HEK293 (cell line): ENCODE results near the gene FGFR3.

Source experiments
- BCL11A ChIP-seq: fragments of 450-650 bp; formaldehyde crosslinking; IDR thresholded peaks from 2 replicates; pipeline ENCODE4 v1.5.1; 2016; ENCODE audit warnings: low read depth, missing biosample characterization, missing genetic modification characterization
- BCL11B ChIP-seq: fragments of 450-650 bp; formaldehyde crosslinking; IDR thresholded peaks from 2 replicates; pipeline ENCODE4 v1.5.1; 2016; ENCODE audit warnings: low read depth, missing biosample characterization, missing genetic modification characterization
- HOXA7 ChIP-seq: sonication (generic); formaldehyde crosslinking; IDR thresholded peaks from 2 replicates; pipeline ENCODE4 v1.8.1; 2022; ENCODE audit warnings: missing genetic modification reagents, borderline replicate concordance
- KLF1 ChIP-seq: fragments of 450-650 bp; formaldehyde crosslinking; IDR thresholded peaks from 2 replicates; pipeline ENCODE4 v1.5.1; 2016; ENCODE audit warnings: missing biosample characterization, missing genetic modification characterization
- KLF16 ChIP-seq: fragments of 450-650 bp; formaldehyde crosslinking; IDR thresholded peaks from 2 replicates; pipeline ENCODE4 v1.5.1; 2017; ENCODE audit warnings: missing biosample characterization, missing genetic modification characterization
- PRDM1 ChIP-seq: fragments of 450-650 bp; formaldehyde crosslinking; IDR thresholded peaks from 2 replicates; pipeline ENCODE4; 2016; ENCODE audit warnings: missing biosample characterization, missing genetic modification characterization
- SCRT1 ChIP-seq: fragments of 450-650 bp; formaldehyde crosslinking; IDR thresholded peaks from 2 replicates; pipeline ENCODE4 v1.5.1; 2016; ENCODE audit warnings: missing biosample characterization, missing genetic modification characterization, borderline replicate concordance
- ZBTB21 ChIP-seq: fragments of 450-650 bp; formaldehyde crosslinking; IDR thresholded peaks from 2 replicates; pipeline ENCODE4 v1.5.1; 2017; ENCODE audit warnings: missing biosample characterization, missing genetic modification characterization
- ZBTB44 ChIP-seq: fragments of 450-650 bp; IDR thresholded peaks from 2 replicates; pipeline ENCODE4 v1.5.1; 2018; ENCODE audit warnings: missing biosample characterization, mild to moderate bottlenecking, missing genetic modification characterization
- ZBTB6 ChIP-seq: fragments of 450-650 bp; formaldehyde crosslinking; IDR thresholded peaks from 2 replicates; pipeline ENCODE4 v1.5.1; 2017; ENCODE audit warnings: missing biosample characterization, missing genetic modification characterization
- ZFP3 ChIP-seq: fragments of 450-650 bp; formaldehyde crosslinking; IDR thresholded peaks from 2 replicates; pipeline ENCODE4 v1.5.1; 2016; ENCODE audit warnings: low read depth, missing biosample characterization, missing genetic modification characterization
- ZNF112 ChIP-seq: fragments of 450-650 bp; formaldehyde crosslinking; IDR thresholded peaks from 2 replicates; pipeline ENCODE4 v1.5.0; 2017; ENCODE audit warnings: missing biosample characterization, missing genetic modification characterization
- ZNF146 ChIP-seq: fragments of 450-650 bp; formaldehyde crosslinking; IDR thresholded peaks from 2 replicates; pipeline ENCODE4 v1.5.1; 2016; ENCODE audit warnings: missing biosample characterization, missing genetic modification characterization
- ZNF155 ChIP-seq: fragments of 450-650 bp; formaldehyde crosslinking; IDR thresholded peaks from 2 replicates; pipeline ENCODE4 v1.5.1; 2016; ENCODE audit warnings: missing biosample characterization, missing genetic modification characterization
- ZNF184 ChIP-seq: fragments of 450-650 bp; IDR thresholded peaks from 2 replicates; pipeline ENCODE4 v1.5.1; 2018; ENCODE audit warnings: missing biosample characterization, mild to moderate bottlenecking, missing genetic modification characterization
- ZNF324 ChIP-seq: fragments of 450-650 bp; formaldehyde crosslinking; IDR thresholded peaks from 2 replicates; pipeline ENCODE4 v1.5.1; 2016; ENCODE audit warnings: missing biosample characterization, missing genetic modification characterization
- ZNF335 ChIP-seq: fragments of 450-650 bp; formaldehyde crosslinking; conservative IDR thresholded peaks from 2 replicates; pipeline ENCODE4 v1.5.1; 2016; ENCODE audit warnings: missing biosample characterization, missing genetic modification characterization
- ZNF473 ChIP-seq: fragments of 450-650 bp; formaldehyde crosslinking; IDR thresholded peaks from 2 replicates; pipeline ENCODE4 v1.5.1; 2017; ENCODE audit warnings: missing biosample characterization, missing genetic modification characterization
- ZNF555 ChIP-seq: fragments of 450-650 bp; formaldehyde crosslinking; conservative IDR thresholded peaks from 2 replicates; pipeline ENCODE4 v1.5.1; 2017; ENCODE audit warnings: missing biosample characterization, mild to moderate bottlenecking, missing genetic modification characterization, inconsistent platforms
- ZNF571 ChIP-seq: fragments of 450-650 bp; formaldehyde crosslinking; IDR thresholded peaks from 2 replicates; pipeline ENCODE4 v1.5.0; 2017; ENCODE audit warnings: missing biosample characterization, missing genetic modification characterization
- ZNF664 ChIP-seq: fragments of 450-650 bp; formaldehyde crosslinking; IDR thresholded peaks from 2 replicates; pipeline ENCODE4 v1.5.1; 2016; ENCODE audit warnings: missing biosample characterization, missing genetic modification characterization
- ZNF747 ChIP-seq: fragments of 450-650 bp; formaldehyde crosslinking; IDR thresholded peaks from 2 replicates; pipeline ENCODE4 v1.5.1; 2016; ENCODE audit warnings: missing biosample characterization, missing genetic modification characterization
- ZNF791 ChIP-seq: fragments of 450-650 bp; formaldehyde crosslinking; IDR thresholded peaks from 2 replicates; pipeline ENCODE4 v1.5.1; 2016; ENCODE audit warnings: missing biosample characterization, missing genetic modification characterization
- ZNF830 ChIP-seq: fragments of 450-650 bp; IDR thresholded peaks from 2 replicates; pipeline ENCODE4 v1.5.0; 2018; ENCODE audit warnings: missing biosample characterization, missing genetic modification characterization, low read depth, mild to moderate bottlenecking, moderate library complexity
- ZSCAN16 ChIP-seq: fragments of 450-650 bp; formaldehyde crosslinking; IDR thresholded peaks from 2 replicates; pipeline ENCODE4 v1.5.1; 2016; ENCODE audit warnings: missing biosample characterization, missing genetic modification characterization
- TF ChIP-seq, protein P1 (sequence below): fragments of 450-650 bp; formaldehyde crosslinking; IDR thresholded peaks from 2 replicates; pipeline ENCODE4 v1.5.1; 2016; ENCODE audit warnings: missing biosample characterization, missing genetic modification characterization
- TF ChIP-seq, protein P2 (sequence below): fragments of 450-650 bp; formaldehyde crosslinking; IDR thresholded peaks from 2 replicates; pipeline ENCODE4 v1.5.1; 2016; ENCODE audit warnings: missing biosample characterization, missing genetic modification characterization
- TF ChIP-seq, protein P3 (sequence below): fragments of 450-650 bp; formaldehyde crosslinking; IDR thresholded peaks from 2 replicates; pipeline ENCODE4 v1.5.1; 2016; ENCODE audit warnings: missing biosample characterization, missing genetic modification characterization
- TF ChIP-seq, protein P4 (sequence below): fragments of 450-650 bp; formaldehyde crosslinking; IDR thresholded peaks from 2 replicates; pipeline ENCODE4 v1.5.1; 2016; ENCODE audit warnings: missing biosample characterization, missing genetic modification characterization, low read depth

Gene FGFR3

GRCh38 chr4:1748465-1748995, 44.6 kb upstream of the FGFR3 start (continued):
- no peak for TF ChIP-seq ZNF155
- TF ChIP-seq, protein P1, sequence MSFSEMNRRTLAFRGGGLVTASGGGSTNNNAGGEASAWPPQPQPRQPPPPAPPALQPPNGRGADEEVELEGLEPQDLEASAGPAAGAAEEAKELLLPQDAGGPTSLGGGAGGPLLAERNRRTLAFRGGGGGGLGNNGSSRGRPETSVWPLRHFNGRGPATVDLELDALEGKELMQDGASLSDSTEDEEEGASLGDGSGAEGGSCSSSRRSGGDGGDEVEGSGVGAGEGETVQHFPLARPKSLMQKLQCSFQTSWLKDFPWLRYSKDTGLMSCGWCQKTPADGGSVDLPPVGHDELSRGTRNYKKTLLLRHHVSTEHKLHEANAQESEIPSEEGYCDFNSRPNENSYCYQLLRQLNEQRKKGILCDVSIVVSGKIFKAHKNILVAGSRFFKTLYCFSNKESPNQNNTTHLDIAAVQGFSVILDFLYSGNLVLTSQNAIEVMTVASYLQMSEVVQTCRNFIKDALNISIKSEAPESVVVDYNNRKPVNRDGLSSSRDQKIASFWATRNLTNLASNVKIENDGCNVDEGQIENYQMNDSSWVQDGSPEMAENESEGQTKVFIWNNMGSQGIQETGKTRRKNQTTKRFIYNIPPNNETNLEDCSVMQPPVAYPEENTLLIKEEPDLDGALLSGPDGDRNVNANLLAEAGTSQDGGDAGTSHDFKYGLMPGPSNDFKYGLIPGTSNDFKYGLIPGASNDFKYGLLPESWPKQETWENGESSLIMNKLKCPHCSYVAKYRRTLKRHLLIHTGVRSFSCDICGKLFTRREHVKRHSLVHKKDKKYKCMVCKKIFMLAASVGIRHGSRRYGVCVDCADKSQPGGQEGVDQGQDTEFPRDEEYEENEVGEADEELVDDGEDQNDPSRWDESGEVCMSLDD (tag by site-specific recombination): peak; percentile 95
- no peak for TF ChIP-seq ZNF664 (tag by site-specific recombination)
- TF ChIP-seq BCL11B (tag by site-specific recombination): no peak
- TF ChIP-seq, protein P2, sequence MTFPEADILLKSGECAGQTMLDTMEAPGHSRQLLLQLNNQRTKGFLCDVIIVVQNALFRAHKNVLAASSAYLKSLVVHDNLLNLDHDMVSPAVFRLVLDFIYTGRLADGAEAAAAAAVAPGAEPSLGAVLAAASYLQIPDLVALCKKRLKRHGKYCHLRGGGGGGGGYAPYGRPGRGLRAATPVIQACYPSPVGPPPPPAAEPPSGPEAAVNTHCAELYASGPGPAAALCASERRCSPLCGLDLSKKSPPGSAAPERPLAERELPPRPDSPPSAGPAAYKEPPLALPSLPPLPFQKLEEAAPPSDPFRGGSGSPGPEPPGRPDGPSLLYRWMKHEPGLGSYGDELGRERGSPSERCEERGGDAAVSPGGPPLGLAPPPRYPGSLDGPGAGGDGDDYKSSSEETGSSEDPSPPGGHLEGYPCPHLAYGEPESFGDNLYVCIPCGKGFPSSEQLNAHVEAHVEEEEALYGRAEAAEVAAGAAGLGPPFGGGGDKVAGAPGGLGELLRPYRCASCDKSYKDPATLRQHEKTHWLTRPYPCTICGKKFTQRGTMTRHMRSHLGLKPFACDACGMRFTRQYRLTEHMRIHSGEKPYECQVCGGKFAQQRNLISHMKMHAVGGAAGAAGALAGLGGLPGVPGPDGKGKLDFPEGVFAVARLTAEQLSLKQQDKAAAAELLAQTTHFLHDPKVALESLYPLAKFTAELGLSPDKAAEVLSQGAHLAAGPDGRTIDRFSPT: peak; percentile 63
- no peak for TF ChIP-seq ZNF112 (tag by site-specific recombination)
- TF ChIP-seq ZNF791 (tag by site-specific recombination): no peak
- TF ChIP-seq, protein P3, sequence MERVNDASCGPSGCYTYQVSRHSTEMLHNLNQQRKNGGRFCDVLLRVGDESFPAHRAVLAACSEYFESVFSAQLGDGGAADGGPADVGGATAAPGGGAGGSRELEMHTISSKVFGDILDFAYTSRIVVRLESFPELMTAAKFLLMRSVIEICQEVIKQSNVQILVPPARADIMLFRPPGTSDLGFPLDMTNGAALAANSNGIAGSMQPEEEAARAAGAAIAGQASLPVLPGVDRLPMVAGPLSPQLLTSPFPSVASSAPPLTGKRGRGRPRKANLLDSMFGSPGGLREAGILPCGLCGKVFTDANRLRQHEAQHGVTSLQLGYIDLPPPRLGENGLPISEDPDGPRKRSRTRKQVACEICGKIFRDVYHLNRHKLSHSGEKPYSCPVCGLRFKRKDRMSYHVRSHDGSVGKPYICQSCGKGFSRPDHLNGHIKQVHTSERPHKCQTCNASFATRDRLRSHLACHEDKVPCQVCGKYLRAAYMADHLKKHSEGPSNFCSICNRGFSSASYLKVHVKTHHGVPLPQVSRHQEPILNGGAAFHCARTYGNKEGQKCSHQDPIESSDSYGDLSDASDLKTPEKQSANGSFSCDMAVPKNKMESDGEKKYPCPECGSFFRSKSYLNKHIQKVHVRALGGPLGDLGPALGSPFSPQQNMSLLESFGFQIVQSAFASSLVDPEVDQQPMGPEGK: peak; percentile 80
- no peak for TF ChIP-seq SCRT1
- no peak for TF ChIP-seq PRDM1
- TF ChIP-seq KLF1 (tag by site-specific recombination): no peak
- no peak for TF ChIP-seq ZNF555 (tag by site-specific recombination)
- TF ChIP-seq ZBTB6 (tag by site-specific recombination): no peak
- TF ChIP-seq ZNF830 (tag by site-specific recombination): no peak
- TF ChIP-seq ZBTB44 (tag by site-specific recombination): no peak
- no peak for TF ChIP-seq ZNF146
- peak; percentile 55 for TF ChIP-seq ZNF335 (tag by site-specific recombination)
- no peak for TF ChIP-seq ZSCAN16
- TF ChIP-seq ZNF184: no peak
- no peak for TF ChIP-seq ZNF747 (tag by site-specific recombination)
- no peak for TF ChIP-seq KLF16
- TF ChIP-seq BCL11A (tag by site-specific recombination): 0 out of 2 replicates have a peak, but pooled peaks have one; percentile 52
- TF ChIP-seq HOXA7 (CRISPR knock-in tag): no peak
- no peak for TF ChIP-seq ZNF473
- TF ChIP-seq ZFP3 (tag by site-specific recombination): no peak
- 0 out of 2 replicates have a peak, but pooled peaks have one; percentile 26 for TF ChIP-seq ZNF324 (tag by site-specific recombination)
- no peak for TF ChIP-seq ZNF571 (tag by site-specific recombination)
- TF ChIP-seq, protein P4, sequence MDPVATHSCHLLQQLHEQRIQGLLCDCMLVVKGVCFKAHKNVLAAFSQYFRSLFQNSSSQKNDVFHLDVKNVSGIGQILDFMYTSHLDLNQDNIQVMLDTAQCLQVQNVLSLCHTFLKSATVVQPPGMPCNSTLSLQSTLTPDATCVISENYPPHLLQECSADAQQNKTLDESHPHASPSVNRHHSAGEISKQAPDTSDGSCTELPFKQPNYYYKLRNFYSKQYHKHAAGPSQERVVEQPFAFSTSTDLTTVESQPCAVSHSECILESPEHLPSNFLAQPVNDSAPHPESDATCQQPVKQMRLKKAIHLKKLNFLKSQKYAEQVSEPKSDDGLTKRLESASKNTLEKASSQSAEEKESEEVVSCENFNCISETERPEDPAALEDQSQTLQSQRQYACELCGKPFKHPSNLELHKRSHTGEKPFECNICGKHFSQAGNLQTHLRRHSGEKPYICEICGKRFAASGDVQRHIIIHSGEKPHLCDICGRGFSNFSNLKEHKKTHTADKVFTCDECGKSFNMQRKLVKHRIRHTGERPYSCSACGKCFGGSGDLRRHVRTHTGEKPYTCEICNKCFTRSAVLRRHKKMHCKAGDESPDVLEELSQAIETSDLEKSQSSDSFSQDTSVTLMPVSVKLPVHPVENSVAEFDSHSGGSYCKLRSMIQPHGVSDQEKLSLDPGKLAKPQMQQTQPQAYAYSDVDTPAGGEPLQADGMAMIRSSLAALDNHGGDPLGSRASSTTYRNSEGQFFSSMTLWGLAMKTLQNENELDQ (tag by site-specific recombination): no peak
- TF ChIP-seq ZBTB21 (tag by site-specific recombination): no peak
